ENCODE measurements around the gene RNF167.

The RNF167 gene

DNA sequence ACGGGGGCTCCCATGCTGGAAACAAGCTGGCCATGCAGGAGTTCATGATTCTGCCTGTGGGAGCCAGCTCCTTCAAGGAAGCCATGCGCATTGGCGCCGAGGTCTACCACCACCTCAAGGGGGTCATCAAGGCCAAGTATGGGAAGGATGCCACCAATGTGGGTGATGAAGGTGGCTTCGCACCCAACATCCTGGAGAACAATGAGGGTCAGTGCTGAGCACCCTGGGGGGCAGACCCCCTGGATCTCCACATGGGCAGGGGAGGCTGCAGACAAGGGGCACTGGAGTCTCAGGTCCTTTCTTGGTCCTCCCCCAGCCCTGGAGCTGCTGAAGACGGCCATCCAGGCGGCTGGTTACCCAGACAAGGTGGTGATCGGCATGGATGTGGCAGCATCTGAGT lies 15.0 kb downstream of the RNF167 start:
- TF ChIP-seq, protein P1, sequence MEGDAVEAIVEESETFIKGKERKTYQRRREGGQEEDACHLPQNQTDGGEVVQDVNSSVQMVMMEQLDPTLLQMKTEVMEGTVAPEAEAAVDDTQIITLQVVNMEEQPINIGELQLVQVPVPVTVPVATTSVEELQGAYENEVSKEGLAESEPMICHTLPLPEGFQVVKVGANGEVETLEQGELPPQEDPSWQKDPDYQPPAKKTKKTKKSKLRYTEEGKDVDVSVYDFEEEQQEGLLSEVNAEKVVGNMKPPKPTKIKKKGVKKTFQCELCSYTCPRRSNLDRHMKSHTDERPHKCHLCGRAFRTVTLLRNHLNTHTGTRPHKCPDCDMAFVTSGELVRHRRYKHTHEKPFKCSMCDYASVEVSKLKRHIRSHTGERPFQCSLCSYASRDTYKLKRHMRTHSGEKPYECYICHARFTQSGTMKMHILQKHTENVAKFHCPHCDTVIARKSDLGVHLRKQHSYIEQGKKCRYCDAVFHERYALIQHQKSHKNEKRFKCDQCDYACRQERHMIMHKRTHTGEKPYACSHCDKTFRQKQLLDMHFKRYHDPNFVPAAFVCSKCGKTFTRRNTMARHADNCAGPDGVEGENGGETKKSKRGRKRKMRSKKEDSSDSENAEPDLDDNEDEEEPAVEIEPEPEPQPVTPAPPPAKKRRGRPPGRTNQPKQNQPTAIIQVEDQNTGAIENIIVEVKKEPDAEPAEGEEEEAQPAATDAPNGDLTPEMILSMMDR (IDR thresholded peaks at IDR 0.05; ENCODE audit: insufficient read depth, low read depth, low read length, missing control alignments) = no peak
- no peak overlapping the region for H3K4me3 ChIP-seq (ENCODE audit: low read length)
- no peak for DNase-seq (ENCODE audit: low read depth)

DNA sequence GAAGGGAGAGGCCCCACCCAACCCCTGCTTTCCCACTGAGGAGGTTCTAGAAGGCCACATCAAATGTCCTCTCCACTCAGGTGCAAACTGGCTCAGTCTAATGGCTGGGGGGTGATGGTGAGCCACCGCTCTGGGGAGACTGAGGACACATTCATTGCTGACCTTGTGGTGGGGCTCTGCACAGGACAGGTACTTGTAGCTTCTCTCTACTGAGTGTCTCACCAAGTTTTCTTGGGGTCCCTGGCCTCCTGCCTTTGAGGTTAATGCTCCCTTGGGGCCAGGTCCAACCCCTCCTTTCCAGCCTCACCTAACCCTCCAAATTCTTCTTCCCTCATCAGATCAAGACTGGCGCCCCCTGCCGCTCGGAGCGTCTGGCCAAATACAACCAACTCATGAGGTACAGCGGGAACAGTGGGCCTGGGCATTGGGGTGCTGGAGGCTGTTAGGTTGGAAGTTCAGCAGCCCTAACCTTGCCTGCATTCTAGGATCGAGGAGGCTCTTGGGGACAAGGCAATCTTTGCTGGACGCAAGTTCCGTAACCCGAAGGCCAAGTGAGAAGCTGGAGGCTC lies 16.5 kb downstream of the RNF167 start:
- TF ChIP-seq, protein P1 (IDR thresholded peaks at IDR 0.05; ENCODE audit: insufficient read depth, low read depth, low read length, missing control alignments) = peak; percentile 21
- no peak overlapping the region for H3K4me3 ChIP-seq (ENCODE audit: low read length)
- DNase-seq (ENCODE audit: low read depth) = no peak

DNA sequence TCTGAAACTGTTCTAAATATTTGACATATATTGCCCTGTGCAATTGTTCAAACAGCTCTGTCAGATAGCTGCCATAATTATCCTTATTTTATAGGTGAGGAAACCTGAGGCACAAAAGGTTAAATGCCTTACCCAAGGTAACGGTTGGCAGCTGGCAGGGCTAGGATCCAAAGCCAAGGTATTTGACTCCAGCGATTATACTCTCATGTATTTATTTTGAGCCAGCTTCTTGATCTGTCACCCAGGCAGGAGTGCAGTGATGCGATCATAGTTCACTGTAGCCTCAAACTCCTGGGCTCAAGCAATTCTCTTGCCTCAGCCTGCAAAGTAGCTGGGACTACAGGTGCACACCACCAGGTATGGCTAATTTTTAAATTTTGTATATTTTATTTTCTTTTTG lies 18.0 kb downstream of the RNF167 start:
- TF ChIP-seq, protein P1 (IDR thresholded peaks at IDR 0.05; ENCODE audit: insufficient read depth, low read depth, low read length, missing control alignments) = no peak
- no peak overlapping the region for H3K4me3 ChIP-seq (ENCODE audit: low read length)
- DNase-seq (ENCODE audit: low read depth) = no peak

DNA sequence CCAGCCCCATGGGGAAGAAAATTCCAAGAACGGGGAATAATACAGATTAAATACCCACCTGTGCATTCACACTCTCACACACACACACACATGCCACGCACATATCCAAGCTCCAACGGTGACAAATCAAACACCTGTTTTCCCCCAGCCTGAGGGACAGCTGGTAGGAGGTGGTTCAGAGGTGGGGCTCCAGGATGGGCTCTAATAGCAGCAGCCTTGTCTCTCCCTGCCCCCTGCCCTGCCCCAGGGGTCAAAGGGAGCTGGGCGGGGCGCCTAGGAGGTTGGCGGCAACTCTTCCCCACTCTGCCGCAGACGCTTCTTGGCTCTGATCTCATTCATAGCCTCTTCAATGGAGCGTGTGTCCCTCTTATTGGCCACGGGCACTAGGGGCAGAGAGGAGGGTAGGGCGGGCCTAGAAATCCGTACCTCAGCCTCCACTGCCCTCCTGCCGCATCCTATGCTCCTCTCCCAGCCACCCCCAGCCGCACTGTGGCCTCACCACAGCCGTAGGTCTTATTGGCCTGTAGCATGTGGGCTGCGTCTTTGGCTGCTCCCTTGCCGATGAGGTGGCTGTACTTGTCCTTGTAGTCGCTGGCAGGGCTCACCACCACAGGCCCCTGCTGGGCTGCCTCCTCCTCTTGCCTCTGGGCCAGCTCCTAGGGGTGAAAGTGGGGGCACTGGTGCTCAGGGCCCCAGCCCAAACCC lies 19.3 kb downstream of the RNF167 start:
- TF ChIP-seq, protein P1 (IDR thresholded peaks at IDR 0.05; ENCODE audit: insufficient read depth, low read depth, low read length, missing control alignments) = no peak
- no peak overlapping the region for H3K4me3 ChIP-seq (ENCODE audit: low read length)
- no peak for DNase-seq (ENCODE audit: low read depth)

DNA sequence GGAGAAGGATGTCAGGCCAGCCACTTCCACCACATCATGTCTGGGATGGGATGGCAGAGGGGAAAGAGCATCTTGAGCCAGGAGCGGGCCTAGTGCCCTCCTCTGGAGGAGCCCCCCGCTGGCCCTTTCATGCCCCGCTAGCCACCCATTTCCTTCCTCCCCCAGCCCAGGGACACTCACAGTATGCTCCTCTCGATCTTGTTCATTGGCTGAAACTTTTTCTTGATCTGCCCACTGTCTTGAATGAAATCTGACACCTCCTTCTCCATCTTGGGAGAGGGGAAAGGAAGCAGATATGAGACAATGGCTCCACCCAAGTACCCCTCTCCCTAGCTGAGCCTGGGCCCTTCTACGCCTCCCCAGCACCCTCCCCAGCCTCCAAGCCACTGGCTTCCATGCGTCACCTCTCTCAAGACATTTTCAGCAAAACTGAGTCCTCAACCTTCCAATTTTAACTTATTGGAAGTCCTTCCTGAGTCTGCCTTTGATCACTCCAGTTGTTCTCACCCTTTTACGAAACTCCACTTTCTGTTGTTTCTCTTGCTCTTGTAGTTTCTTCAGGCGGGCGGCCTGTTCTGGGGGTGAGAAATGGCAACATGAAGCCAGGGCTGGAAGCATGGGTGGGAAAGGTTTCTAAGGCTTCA lies 20.3 kb downstream of the RNF167 start:
- TF ChIP-seq, protein P1 (IDR thresholded peaks at IDR 0.05; ENCODE audit: insufficient read depth, low read depth, low read length, missing control alignments) = no peak
- H3K4me3 ChIP-seq (ENCODE audit: low read length) = no peak overlapping the region
- no peak for DNase-seq (ENCODE audit: low read depth)

DNA sequence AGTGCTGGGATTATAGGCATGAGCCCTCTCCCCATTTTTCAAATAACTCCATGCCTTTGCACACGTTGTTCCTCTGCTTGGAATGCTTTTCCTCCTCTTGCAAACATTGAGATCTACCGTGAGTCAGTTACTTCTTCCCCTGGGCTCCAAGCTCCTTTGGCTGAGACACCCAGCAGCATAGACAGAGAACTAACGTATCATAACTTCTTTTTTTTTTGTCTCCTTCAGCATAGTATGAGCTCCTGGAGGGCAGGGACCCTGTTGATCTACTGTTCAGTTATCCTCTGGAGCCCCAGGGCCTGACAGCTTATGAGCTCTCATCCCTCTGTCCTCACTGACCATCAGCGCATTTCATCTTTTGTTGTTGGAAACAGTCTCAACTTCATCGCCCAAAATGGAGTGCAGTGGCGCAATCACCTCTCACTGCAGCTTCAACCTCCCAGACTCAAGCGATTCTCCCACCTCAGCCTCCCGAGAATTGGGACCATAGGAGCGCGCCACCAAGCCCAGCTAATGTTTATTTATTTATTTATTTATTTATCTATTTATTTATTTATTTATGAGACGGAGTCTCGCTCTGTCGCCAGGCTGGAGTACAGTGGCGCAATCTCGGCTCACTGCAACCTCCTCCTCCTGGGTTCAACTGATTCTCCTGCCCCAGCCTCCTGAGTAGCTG lies 25.4 kb downstream of the RNF167 start:
- no peak for DNase-seq (ENCODE audit: low read depth)
- no peak overlapping the region for H3K4me3 ChIP-seq (ENCODE audit: low read length)
- TF ChIP-seq, protein P1 (IDR thresholded peaks at IDR 0.05; ENCODE audit: insufficient read depth, low read depth, low read length, missing control alignments) = no peak
